CD4-positive, alpha-beta T cell (primary cell): ENCODE measurements around the gene ZSCAN2. TPM values are rescaled to one million over a fixed set of nuclear protein-coding genes. Genes with fewer than 3 reads are reported as not detected.

Experiments used
- ATAC-seq: fragments of 200-7000 bp; cut with Tn5 transposase; one replicate; pipeline ENCODE4 v1.10.0; 2022; ENCODE audit warnings: mild to moderate bottlenecking; ENCODE audit not compliant: poor library complexity
- CTCF ChIA-PET: fragments of 350-600 bp; sonication (Branson Sonifier 250); formaldehyde crosslinking; loops from one replicate; lab custom pipeline; 2021; ENCODE audit warnings: antibody characterized with exemption, inconsistent platforms; lab: Charles Lee
- POLR2A ChIA-PET: fragments of 350-600 bp; sonication (Branson Sonifier 250); formaldehyde crosslinking; loops from one replicate; lab custom pipeline; 2021; ENCODE audit warnings: antibody characterized with exemption, inconsistent platforms; lab: Charles Lee
- DNase-seq, 14 experiments: peaks; one replicate each; pipeline ENCODE4 v3.0.0-alpha.2; 2013 to 2020; ENCODE audit warnings: mixed read lengths in 2 of 14
- H3K27ac ChIP-seq, 2 donors: one replicate each; pipeline versions ENCODE4 v1.5.1 to v1.7.0; 2013; ENCODE audit warnings: low read length in 2 of 2, low read depth in 1 of 2, mild to moderate bottlenecking in 1 of 2
- H3K27me3 ChIP-seq, 2 experiments: 1 replicate in 1 of 2; 2 replicates in 1 of 2; pipeline versions ENCODE4 v1.6.1 to v1.7.0; 2013; ENCODE audit warnings: low read length in 2 of 2, control low read depth in 1 of 2, mild to moderate bottlenecking in 1 of 2, moderate library complexity in 1 of 2; ENCODE audit not compliant: insufficient read depth in 2 of 2, control insufficient read depth in 1 of 2
- H3K36me3 ChIP-seq: one replicate; pipeline ENCODE4 v1.6.1; 2013; ENCODE audit warnings: low read length, control low read depth; ENCODE audit not compliant: insufficient read depth
- H3K4me1 ChIP-seq: one replicate; pipeline ENCODE4 v1.6.1; 2013; ENCODE audit warnings: low read length, control low read depth; ENCODE audit not compliant: insufficient read depth
- H3K4me3 ChIP-seq: one replicate; pipeline ENCODE4 v1.5.1; 2013; ENCODE audit warnings: mild to moderate bottlenecking, low read length, moderate library complexity
- H3K9me3 ChIP-seq, 2 experiments: 1 replicate in 1 of 2; 2 replicates in 1 of 2; pipeline versions ENCODE4 v1.6.1 to v1.7.0; 2013; ENCODE audit warnings: low read length in 2 of 2, mild to moderate bottlenecking in 2 of 2, control low read depth in 1 of 2, moderate library complexity in 1 of 2; ENCODE audit not compliant: control insufficient read depth in 1 of 2, insufficient read depth in 1 of 2
- H3K27ac Mint-ChIP-seq: one replicate; pipeline ENCODE4 v1.8.0; 2020; ENCODE audit warnings: mixed read lengths
- H3K27me3 Mint-ChIP-seq: one replicate; pipeline ENCODE4 v1.8.0; 2021; ENCODE audit warnings: mixed read lengths
- H3K36me3 Mint-ChIP-seq: one replicate; pipeline ENCODE4 v1.8.0; 2021; ENCODE audit warnings: low read depth, mixed read lengths
- H3K4me1 Mint-ChIP-seq: one replicate; pipeline ENCODE4 v1.8.0; 2021; ENCODE audit warnings: low read depth, mixed read lengths
- H3K4me3 Mint-ChIP-seq: one replicate; pipeline ENCODE4 v1.8.0; 2020; ENCODE audit warnings: mild to moderate bottlenecking, mixed read lengths
- H3K9me3 Mint-ChIP-seq: one replicate; pipeline ENCODE4 v1.8.0; 2020; ENCODE audit warnings: mixed read lengths
- CTCF ChIP-seq: fragments of 200-600 bp; IDR thresholded peaks from one replicate; pipeline ENCODE4 v1.8.0; 2022; ENCODE audit warnings: antibody characterized with exemption, mild to moderate bottlenecking
- intact Hi-C, 2 experiments: fragments of 100-400 bp; cut with DNase I in 1 of 2; cut with micrococcal nuclease in 1 of 2; formaldehyde crosslinking; loops; one replicate each; pipeline versions ENCODE4 v1.15.1 to v1.9.0; 2023 to 2025; cut with DNase I, micrococcal nuclease
- total RNA-seq, 174 experiments: library from RNA in 2 of 174; stranded (reverse) in 2 of 174; gene quantifications; one replicate each; pipeline ENCODE4 v1.2.3 and lab custom pipeline; 2021 to 2026

ZSCAN2 gene
- total RNA-seq, 2 experiments from 2014 or later, result 3.8 to 5.0 TPM

GRCh38 chr15:84604826-84605553 lies 4.2 kb downstream of the ZSCAN2 start:
- Histone ChIP-seq H3K9me3 (no peaks in the 10 kb centered on the region), H3K36me3 (peaks cover 14% of the 10 kb centered on the region), H3K4me3 (peak overlapping the region; percentile 8), H3K4me1 (peaks cover 41% of the 10 kb centered on the region), H3K27me3 (no peaks in the 10 kb centered on the region), H3K27ac (peak overlapping the region in 1 of 2 donors; percentile 24)
- no peak for ATAC-seq
- intact Hi-C loops, result loop anchor here in 1 of 2 experiments (5.0 kb wide), 2 partner anchors 142 to 382 kb away; partner anchors contain the start of gene ZNF592
- peak overlapping the region; percentile 31 for H3K4me3 Mint-ChIP-seq
- ChIA-PET POLR2A (interaction anchor here (1.4 to 1.5 kb wide), 2 partner anchors 27 to 30 kb away, joined by 4 to 5 read pairs; no protein-coding TSS in a partner anchor), CTCF (no interaction called here)
- H3K27ac Mint-ChIP-seq, result no peak overlapping the region
- peaks cover 70% of the 10 kb centered on the region for H3K36me3 Mint-ChIP-seq
- no peak for TF ChIP-seq CTCF
- H3K27me3 Mint-ChIP-seq, result no peaks in the 10 kb centered on the region
- no peaks in the 10 kb centered on the region for H3K9me3 Mint-ChIP-seq
- H3K4me1 Mint-ChIP-seq, result peaks cover 50% of the 10 kb centered on the region
- peak in 3 of 14 experiments; percentile 12 to 43 (median 31) for DNase-seq

GRCh38 chr15:84605554-84605882 lies 4.7 kb downstream of the ZSCAN2 start:
- intact Hi-C loops, result no loop called here
- no peak for TF ChIP-seq CTCF
- Mint-ChIP-seq H3K4me1 (peaks cover 48% of the 10 kb centered on the region), H3K4me3 (no peak overlapping the region), H3K36me3 (peaks cover 70% of the 10 kb centered on the region), H3K27ac (no peak overlapping the region), H3K27me3 (no peaks in the 10 kb centered on the region), H3K9me3 (no peaks in the 10 kb centered on the region)
- Histone ChIP-seq H3K4me1 (peaks cover 36% of the 10 kb centered on the region), H3K9me3 (no peaks in the 10 kb centered on the region), H3K36me3 (peaks cover 14% of the 10 kb centered on the region), H3K4me3 (peak overlapping the region; percentile 8), H3K27ac (peak overlapping the region in 1 of 2 donors; percentile 24), H3K27me3 (no peaks in the 10 kb centered on the region)
- ChIA-PET POLR2A (interaction anchor here (1.4 to 1.5 kb wide), 2 partner anchors 26 to 29 kb away, joined by 4 to 5 read pairs; no protein-coding TSS in a partner anchor), CTCF (no interaction called here)
- no peak for ATAC-seq
- no peak for DNase-seq

- Histone ChIP-seq H3K9me3 (no peaks in the 10 kb centered on the region), H3K4me3 (no peak overlapping the region), H3K27me3 (no peaks in the 10 kb centered on the region), H3K27ac (no peak overlapping the region), H3K4me1 (peaks cover 29% of the 10 kb centered on the region), H3K36me3 (peaks cover 14% of the 10 kb centered on the region)
- Mint-ChIP-seq H3K4me1 (peaks cover 43% of the 10 kb centered on the region), H3K4me3 (no peak overlapping the region), H3K36me3 (peaks cover 65% of the 10 kb centered on the region), H3K27me3 (no peaks in the 10 kb centered on the region), H3K9me3 (no peaks in the 10 kb centered on the region), H3K27ac (no peak overlapping the region)
- ChIA-PET CTCF (no interaction called here), POLR2A (interaction anchor here (1.1 to 1.4 kb wide), 3 partner anchors 8 to 47 kb away, joined by 3 to 4 read pairs (median 4); partner anchors contain the start of gene WDR73)
- no peak for TF ChIP-seq CTCF
- intact Hi-C loops, result no loop called here
- DNase-seq (no peak), ATAC-seq (no peak)
Observed at GRCh38 chr15:84606653-84607120, 5.9 kb downstream of the ZSCAN2 start.
